Measurements from ENCODE around the gene NUDT9.
"Not testable (repeated sequence)": the region's sequence is repeated elsewhere in the genome, so short reads cannot be mapped to it uniquely, and the experiment has no call there.

Gene NUDT9

DNA sequence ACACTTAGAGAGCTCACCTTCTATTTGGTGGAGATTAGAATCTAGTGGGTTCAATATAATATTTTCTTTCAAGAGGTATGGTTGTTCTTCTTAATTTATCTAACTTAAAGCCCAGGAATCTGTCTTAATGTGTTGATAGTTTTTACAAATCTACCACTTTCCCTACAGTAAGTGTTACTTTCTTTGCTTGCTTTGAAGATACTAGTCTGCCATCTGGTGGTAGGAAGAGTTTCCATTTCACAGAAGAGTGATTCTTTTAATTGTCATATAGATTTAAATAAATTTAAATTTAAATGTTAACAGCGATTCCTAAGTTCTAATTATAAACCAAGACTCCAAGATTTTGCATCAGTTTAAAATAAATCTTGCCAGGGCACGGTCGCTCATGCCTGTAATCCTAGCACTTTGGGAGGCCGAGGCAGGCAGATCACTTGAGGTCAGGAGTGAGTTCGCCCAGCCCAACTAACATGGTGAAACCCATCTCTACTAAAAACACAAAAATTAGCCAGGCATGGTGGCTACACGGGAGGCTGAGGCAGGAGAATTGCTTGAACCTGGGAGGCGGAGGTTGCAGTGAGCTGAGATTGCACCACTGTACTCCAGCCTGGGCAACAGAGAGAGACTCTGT lies 43.5 kb downstream of the NUDT9 start:
- DNase-seq: no peak

DNA sequence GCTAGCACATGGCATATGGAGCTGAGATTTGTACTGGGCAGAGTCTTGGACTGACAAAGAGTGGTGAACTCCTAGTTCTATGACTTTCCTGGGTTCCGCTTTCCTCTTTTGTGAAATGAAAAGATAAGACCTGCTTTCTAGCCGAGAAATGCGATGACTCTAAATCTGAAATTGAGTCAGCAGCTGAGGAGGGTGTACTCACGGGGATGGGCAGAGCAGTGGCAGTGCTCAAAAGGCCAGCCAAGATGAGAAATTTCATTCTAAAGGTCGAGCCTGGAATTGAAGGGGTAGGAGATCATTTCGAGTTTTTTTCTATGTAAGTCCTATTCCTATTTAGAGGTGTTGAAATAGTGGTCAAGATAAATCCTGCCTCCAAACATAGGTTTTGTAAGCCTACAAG lies 47.0 kb downstream of the NUDT9 start:
- no peak for DNase-seq

DNA sequence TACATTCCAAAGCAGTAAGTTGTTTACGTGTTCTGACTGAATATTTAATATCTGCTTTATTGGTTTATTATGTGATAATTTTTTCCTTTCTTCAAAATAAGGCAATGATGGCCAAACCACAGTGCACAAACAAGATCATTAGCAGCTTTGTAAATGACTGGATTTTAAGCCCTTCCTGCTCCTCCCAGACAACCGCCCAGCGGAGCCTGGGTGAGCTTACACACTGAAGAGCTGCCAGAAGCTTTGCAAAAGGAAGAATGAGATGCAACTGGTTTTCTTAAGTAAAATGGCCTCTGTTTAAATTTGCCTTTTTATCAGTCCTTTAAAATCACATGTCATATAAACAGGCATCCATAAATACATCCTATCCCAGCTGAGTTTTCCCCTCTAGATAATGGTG lies 54.6 kb downstream of the NUDT9 start:
- DNase-seq: no peak

DNA sequence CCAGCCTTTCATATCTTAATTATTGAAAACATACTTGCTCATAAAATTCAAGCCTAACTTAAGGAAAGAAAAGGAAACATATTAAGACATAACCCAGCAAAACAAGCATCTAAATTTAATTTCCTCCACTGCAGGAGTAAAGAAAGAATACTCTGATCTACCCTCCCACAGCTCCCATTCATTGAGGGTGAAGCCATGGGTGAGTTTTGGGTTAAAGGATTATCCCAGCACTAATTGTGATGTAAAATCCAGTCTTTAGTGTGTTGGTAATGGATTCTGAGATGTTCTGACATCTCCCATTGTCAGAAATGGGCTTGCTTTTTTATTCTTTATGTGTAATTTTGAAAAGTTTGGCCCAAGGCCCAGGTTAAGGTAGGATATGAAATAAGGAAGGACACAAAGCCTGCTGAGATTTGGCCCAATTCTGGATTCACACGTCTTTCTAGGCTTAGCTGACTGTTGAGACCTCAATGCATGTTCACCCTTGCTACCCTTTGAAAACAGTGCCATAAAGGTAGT lies 56.4 kb downstream of the NUDT9 start:
- DNase-seq: no peak

DNA sequence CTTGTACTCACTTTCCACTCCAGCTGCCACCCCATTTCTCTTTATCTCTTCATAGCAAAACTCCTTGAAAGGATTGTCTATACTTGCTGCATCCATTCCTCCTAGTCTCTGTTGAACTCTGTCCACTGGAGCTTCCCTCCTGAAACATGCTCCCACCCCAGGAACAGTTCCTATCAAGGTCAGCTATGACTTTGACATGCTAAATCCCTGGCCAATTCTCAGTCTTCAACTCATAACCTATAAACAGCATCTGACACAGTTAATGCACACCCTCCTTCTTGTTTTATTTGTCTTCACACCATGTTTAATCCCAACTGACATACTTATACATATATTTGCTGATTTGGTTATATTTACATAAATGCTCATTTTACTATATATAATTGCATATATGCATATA lies 59.0 kb downstream of the NUDT9 start:
- no peak for DNase-seq

DNA sequence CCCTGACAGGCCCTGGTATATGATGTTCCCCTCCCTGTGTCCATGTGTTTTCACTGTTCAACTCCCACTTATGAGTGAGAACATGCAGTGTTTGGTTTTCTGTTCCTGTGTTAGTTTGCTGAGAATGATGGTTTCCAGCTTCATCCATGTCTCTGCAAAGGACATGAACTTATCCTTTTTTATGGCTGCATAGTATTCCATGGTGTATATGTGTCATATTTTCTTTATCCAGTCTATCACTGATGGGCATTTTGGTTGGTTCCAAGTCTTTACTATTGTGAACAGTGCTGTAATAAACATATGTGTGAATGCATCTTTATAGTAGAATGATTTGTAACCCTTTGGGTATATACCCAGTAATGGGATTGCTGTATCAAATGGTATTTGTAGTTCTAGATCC lies 60.9 kb downstream of the NUDT9 start:
- DNase-seq: not testable (repeated sequence)

DNA sequence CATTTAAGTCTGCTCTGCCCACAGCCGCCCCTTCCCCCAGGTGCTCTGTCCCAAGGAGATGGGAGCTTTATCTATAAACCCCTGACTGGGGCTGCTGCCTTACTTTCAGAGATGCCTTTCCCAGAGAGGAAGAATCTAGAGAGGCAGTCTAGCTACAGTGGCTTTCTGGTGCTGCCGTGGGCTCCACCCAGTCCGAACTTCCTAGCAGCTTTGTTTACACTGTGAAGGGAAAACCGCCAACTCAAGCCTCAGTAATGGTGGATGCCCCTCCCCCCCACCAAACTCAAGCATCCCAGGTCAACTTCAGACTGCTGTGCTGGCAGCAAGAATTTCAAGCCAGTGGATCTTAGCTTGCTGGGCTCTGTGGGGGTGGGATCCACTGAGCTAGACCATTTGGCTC lies 66.3 kb downstream of the NUDT9 start:
- not testable (repeated sequence) for DNase-seq

DNA sequence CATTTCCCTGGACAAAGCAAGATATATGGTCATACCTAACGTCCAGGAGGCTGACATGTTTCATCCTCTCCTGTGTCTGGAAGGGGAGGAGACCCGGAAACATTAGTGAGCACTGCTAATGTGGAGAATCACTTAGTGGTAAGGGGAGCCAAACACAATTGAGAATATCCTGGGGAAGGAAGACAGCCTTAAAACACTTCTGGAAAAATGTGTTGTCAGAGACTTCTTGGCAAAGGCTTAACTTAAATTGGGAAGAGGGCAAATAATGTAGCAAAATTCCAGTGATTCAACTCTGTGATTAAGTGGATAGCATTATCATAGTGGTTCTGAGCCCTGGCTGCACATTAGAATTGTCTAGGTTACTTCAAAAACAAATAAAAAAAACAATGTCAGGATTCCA lies 67.3 kb downstream of the NUDT9 start:
- DNase-seq: no peak

DNA sequence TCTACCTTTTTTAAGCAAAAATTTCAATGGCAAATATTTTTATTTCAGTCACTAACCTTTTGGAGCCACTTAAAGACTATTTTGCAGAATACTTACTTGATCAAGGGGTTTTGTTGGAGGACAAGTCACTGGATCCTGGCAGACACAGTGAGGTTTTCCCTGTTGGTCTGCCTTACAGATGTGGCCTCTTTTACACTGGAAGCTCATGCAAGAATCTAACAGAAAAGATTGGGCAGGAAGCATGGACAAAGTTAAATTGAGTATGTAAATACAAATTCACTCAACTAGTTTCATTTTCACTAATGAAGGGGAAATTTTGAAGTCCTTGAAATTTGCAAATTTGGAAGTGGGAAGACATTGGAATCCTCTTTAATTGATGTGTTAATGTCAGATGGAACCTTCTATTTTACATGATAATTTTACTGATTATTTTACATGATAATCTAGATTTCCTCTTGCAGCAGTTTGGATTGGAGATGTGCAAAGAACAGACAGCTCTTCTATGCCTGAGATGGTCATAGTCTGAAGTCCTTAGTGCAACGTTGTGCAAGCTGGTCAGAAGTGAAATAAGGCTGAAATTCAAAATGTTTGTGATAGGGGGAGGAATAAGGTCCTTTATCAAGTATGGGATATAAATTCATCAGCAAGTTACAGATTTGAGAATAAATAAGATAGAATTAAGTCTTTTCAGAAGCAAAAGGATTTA lies 68.4 kb downstream of the NUDT9 start:
- no peak for DNase-seq

DNA sequence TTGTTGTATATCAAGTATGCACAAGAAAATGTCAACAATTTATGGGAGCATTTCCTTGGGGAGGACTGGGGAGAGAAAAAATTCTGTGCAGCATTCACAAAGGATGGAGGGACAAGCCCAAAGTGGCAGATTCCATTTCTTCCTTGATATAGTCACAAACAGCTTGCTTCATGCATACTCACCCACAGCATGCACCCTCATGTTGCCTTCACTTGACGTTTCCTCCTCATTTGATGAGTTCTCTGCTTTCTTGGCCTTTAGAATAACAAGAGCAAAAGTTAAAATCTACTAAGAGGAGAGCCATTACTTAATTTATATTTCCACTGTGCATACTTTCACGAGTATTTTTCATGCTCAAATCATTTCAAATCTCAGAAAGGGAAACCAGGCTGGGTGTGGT lies 69.1 kb downstream of the NUDT9 start:
- DNase-seq: no peak

DNA sequence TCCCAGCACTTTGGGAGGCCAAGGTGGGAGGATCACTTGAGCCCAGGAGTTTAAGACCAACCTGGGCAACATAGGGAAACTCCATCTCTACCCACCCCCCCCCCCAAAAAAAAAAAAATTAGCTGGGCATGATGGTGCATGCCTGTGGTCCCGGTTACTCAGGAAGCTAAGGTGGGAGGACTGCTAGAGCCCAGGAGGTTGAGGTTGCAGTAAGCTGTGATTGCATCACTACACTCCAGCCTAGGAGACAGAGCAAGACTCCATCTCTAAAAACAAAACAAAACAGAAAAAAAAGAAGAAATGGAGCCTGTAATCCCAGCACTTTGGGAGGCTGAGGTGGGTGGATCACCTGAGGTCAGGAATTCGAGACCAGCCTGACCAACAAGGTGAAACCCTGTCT lies 69.5 kb downstream of the NUDT9 start:
- not testable (repeated sequence) for DNase-seq

DNA sequence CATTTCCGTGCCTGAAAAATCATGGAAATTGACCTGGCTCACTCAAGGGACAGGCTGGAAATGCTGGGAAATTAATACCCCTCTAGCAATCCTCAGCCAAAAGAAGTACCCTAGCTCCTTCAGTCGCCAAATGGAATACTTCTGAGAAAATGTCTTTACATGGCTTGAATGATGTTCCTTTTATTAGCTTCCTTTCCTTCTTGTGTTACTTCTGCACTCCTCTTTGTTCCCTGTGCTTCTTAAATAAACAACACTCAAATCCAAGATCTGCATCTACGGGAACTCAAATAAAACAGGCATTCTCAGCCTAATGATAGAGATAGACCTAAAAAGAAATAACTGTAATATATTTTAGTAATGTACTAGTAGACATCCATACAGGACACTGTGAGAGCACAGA lies 70.7 kb downstream of the NUDT9 start:
- no peak for DNase-seq

DNA sequence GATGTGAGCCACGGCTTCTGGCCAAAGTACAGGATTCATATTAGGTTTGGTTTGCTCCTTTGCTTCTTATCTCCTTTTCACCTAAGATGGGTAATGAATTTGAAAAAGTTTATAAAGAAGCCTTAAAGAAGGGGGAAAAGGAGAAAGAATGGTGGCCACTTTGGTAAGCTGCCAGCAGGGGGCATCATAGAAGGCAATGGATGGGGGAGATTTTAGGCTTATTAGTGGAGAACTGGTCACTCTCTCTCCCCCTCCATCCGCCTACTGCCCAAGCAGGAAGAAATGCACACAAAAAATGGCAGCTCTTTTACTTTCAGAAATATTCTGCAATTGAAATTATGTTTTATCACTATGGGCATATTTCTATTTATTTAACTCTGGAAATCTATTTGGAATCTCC lies 74.8 kb downstream of the NUDT9 start:
- peak; percentile 32 to 45 for DNase-seq

DNA sequence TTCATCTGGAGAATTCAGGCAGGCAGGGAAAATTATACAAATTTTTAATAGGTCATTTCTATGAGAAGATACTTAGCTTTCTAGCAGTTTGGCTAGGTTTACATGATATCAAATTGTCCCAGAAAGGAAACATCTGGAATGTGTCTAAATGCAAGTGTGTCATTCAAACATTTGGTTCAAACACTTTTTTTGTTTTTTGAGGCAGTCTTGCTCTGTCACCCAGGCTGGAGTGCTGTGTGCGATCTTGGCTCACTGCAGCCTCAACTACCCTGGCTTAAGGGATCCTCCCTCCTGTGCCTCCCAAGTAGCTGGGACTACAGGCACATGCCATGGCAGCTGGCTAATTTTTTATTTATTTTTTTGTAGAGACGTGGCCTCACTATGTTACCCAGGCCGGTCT lies 75.2 kb downstream of the NUDT9 start:
- no peak for DNase-seq

DNA sequence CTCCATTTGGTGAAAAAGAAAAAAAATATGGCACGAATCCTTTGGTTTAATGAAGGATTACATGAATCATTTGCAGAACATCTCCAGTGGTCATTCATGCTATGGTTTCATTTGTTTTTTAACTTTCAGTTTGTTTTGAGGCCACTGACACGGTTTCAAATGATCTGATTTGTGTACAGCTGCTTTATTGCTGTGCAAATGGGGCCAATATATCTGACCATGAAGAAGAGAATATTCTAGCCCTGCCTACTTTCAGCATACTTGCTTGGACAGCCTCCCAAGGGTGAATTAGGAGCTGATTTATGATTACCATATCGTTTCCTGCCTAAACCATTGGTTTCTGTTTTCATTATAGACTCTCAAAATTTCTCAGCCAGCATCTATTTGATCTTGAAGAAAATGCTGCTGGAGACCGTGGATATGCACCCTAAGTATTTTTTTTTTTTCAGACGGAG lies 76.1 kb downstream of the NUDT9 start:
- no peak for DNase-seq

DNA sequence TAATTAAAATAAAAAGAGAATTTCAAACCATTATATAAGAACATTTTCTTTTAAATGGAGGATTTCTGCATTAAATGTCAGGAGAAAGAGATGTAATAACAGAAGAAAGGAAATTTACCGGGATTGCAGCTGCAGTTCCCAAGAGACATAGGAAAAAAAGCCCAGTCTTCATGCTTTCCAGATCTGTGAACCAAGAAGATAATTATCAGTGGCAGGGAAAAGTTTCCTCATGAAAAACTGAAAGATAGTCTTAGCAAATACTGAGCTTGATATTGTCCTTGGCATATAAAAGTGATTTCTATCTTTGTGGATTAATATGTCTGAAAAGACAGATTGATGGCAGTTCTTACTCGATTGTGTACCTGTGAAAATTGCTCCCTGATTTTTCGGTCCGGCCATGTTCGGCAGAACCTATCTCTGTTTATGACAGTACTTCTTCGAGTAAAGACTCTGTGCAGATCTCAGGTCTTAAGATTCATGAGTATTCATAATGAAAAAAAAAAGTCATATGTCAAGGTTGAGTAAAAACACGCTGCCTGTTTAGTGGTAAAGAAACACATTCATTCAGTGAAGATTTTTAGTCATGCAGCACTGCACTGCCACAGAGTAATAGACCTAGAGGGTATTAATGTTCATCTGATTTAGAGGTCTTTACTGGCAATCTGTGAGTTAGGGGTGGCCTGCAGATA lies 77.2 kb downstream of the NUDT9 start:
- no peak for DNase-seq

DNA sequence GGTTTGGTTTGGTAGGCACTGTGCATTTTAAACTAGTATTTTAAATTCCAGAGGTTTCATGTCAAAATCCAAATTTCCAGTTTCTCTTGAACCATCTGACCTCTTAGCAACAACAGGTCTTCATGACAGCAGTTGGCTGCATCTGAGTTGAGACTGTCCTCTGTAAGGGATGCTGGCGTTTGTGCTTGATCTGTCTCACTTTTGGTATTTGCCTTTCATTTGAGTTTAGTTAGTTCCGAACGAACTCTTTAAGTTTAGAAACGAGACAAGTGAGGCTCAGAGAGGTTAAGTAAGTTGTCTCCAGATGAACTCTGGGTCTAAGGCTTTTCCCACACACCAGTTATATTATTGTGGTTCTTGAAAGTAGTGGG lies 77.7 kb downstream of the NUDT9 start:
- DNase-seq: no peak

DNA sequence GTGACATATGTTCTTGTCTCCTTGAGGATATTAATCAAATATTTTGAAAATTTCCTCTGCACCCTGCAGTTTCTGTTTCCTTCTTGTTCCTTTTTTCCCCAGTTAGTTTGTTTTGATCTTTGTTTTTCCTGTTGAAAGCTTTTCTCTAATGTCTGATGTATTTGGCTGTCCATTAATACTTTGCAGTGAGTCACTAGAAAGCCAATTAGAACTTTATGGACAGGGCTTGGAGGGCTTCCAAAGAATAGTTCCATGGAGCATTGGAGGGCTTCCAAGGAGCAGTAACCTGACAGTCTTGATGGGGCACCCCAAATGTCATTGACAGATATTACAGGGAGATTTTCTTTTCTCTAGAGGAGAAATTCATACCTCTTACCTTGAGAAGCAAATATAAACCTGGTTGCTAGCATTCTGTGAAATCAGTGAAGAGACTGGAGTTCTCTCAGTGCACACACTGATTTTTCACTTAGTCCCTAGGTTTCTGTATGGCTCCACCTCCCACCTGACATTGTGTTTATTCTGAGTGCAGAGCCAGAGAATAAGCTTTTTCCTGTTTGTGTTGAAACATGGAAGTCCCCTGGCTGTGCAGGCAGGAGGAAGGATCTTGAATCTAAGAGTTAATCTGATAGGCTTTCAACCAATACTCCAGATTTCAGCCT lies 80.3 kb downstream of the NUDT9 start:
- DNase-seq: no peak

DNA sequence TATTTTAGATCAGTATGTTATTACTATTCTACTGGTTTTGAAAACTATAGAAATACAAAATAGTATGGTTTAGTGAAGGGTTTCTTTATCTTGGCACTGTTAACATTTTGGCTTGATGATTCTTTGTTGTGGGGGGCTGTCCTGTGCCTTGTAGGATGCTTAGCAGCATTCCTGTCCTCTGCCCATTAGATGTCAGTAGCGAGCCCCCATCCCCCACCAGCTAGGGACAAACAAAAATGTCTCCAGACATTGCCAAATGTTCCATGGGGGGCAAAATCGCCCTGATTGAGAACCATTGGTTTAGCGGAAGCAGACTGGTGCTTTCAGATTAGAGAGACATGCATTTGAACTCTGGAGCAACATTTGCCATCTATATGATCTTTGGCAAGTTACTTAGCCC lies 83.5 kb downstream of the NUDT9 start:
- DNase-seq: no peak

DNA sequence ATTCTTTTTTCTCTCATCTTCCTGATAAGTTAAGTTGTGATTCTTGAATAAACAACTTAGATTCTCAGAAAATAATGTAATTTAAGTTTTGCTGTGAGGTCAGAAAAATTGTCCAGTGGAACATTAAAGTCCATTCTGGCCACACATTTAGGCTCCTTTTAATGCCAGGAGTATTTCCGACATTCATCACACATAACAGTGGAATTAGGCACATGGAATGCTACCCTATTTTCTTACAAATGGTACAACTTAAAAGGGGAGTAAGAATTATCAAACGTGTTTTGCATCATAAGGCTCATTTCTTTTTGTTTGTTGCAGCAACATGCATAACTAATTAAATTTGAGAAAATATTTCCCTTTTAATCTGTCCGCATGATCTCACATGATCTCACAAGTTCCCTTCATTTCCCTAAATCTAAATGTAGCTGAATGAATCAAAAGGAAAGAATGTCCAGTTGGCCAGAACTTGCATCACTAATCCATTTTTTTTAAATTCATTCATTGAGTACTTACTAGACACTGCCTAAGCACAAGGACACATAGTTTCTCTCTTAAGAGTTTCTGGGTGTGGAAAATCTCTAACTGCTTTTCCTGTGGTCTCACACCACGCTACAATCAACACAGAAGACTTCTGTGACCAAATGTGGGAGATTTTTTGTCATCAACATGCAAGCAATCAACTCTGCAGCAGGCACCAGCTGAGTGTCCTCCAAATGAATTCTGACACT lies 84.8 kb downstream of the NUDT9 start:
- no peak for DNase-seq

Measured in activated T-cell treated with anti-CD3 and anti-CD28 coated beads, Interleukin-2, amount 50 U/mL, for 48 hours (primary cell).